ENCODE results near the gene WNT7B. TPM values are rescaled to one million over a fixed set of nuclear protein-coding genes. Genes with fewer than 3 reads are reported as not detected.

The WNT7B gene
- total and polyA plus RNA-seq, 10 of the 15 experiments (the other 5 are each of a cell fraction or from before 2014, with no cell fraction given) = 0.12 TPM; not detected in 9

GRCh38 chr22:45972091-45972888 is 4.7 kb downstream of the WNT7B start:
- POLR2A ChIA-PET = no interaction called here
- in situ Hi-C loops (cut with MboI) = loop anchor here (25.0 kb wide), 1 partner anchor 1060 kb away; no protein-coding TSS in a partner anchor
- H3K4me1 ChIP-seq (ENCODE audit: control insufficient read depth, insufficient read depth, low read length) = no peaks in the 10 kb centered on the region
- H3K9ac ChIP-seq (ENCODE audit: control insufficient read depth, insufficient read depth, low read length) = no peak overlapping the region
- BruUV-seq (replicated peaks) = no TSS peak
- intact Hi-C loops (cut with micrococcal nuclease; ENCODE audit: unreplicated experiment) = no loop called here
- 41% methylated on average over 61 of the region's 83 CpGs for WGBS (ENCODE audit: insufficient coverage, insufficient replicate concordance, low lambda C conversion rate, missing lambda C conversion rate)
- H3K4me2 ChIP-seq (ENCODE audit: control insufficient read depth, insufficient read depth) = no peak overlapping the region
- no peaks in the 10 kb centered on the region for H3K9me3 ChIP-seq (replicated peaks; ENCODE audit: control insufficient read depth, insufficient read depth, low read length)
- H3K4me3 ChIP-seq = no peak overlapping the region
- peaks cover 7 to 25% of the 10 kb centered on the region in 2 experiments; a peak in 3 of 4 replicates for H3K27me3 ChIP-seq (replicated peaks in 1 of 2; ENCODE audit: control insufficient read depth in 2 of 2, insufficient read depth in 2 of 2, low read length in 1 of 2)
- FAIRE-seq (no peak), DNase-seq (ENCODE audit: low read depth, low spot score) (no peak), ATAC-seq (no peak)
- CTCF ChIA-PET = no interaction called here
- no peaks in the 10 kb centered on the region for H3K36me3 ChIP-seq (ENCODE audit: control insufficient read depth in 2 of 2, insufficient read depth in 2 of 2, low read length in 1 of 2)
- H3K79me2 ChIP-seq (ENCODE audit: control insufficient read depth, insufficient read depth, low read length) = no peaks in the 10 kb centered on the region
- RAD21 ChIA-PET (ENCODE audit: unreplicated experiment) = no interaction called here
- TF ChIP-seq ZBTB40 (IDR thresholded peaks at IDR 0.05; ENCODE audit: borderline replicate concordance) (no peak), CBX3 (IDR thresholded peaks at IDR 0.05; ENCODE audit: borderline replicate concordance, low read depth) (no peak), CREB1 (IDR thresholded peaks at IDR 0.05; ENCODE audit: low read depth) (no peak), ZNF24 (IDR thresholded peaks at IDR 0.05) (no peak), YY1 (IDR thresholded peaks at IDR 0.05; ENCODE audit: low read depth, low read length) (no peak), STAT1 (conservative IDR thresholded peaks at IDR 0.05) (no peak), KDM1A (IDR thresholded peaks at IDR 0.05; ENCODE audit: borderline replicate concordance) (no peak), CTCF (IDR thresholded peaks at IDR 0.05 in 2 of 3, conservative IDR thresholded peaks at IDR 0.05 in 1 of 3; ENCODE audit: control insufficient read depth in 2 of 3, extremely low read depth in 1 of 3, insufficient read depth in 1 of 3, low read depth in 3 of 3, low read length in 3 of 3) (no peak), ZBTB4 (CRISPR knock-in tag; IDR thresholded peaks at IDR 0.05) (no peak), ZBTB33 (IDR thresholded peaks at IDR 0.05) (no peak)
- no peaks in the 10 kb centered on the region for H4K20me1 ChIP-seq (ENCODE audit: control insufficient read depth, insufficient read depth)
- H2AFZ ChIP-seq (ENCODE audit: control insufficient read depth, low read depth, low read length) = no peak overlapping the region
- no peak overlapping the region for H3K27ac ChIP-seq (ENCODE audit: control insufficient read depth, insufficient read depth)
- SMC1A ChIA-PET (ENCODE audit: uncharacterized antibody, unreplicated experiment) = no interaction called here
